CD4-positive, alpha-beta T cell treated with Interleukin-6 for 4 hours (primary cell): Measurements from ENCODE around the gene MIPOL1.
"Not testable (repeated sequence)": the region's sequence is repeated elsewhere in the genome, so short reads cannot be mapped to it uniquely, and the experiment has no call there.

Experiments used
- DNase-seq: peaks from one replicate; pipeline ENCODE4 v3.0.0-alpha.2; 2020; ENCODE audit warnings: mixed read lengths

Gene MIPOL1

GRCh38 chr14:37469650-37470049, 271.9 kb downstream of the MIPOL1 start:
- no peak for DNase-seq

DNA sequence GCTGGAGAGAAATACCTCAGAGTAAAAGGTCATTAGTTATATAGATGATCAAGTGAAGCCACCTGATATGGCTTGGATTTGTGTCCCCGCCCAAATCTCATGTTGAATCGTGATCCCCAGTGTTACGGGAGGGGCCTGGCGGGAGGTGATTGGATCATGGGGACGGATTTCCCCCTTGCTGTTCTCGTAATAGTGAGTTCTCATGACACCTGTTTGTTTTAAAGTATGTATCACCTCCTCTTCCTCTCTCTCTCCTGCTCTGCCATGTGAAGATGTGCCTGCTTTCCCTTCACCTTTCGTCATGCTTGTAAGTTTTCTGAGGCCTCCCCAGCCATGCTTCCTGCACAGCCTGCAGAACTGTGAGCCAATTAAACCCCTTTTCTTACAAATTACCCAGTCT, 272.5 kb downstream of the MIPOL1 start:
- no peak for DNase-seq

GRCh38 chr14:37472906-37473305, 275.2 kb downstream of the MIPOL1 start:
- no peak for DNase-seq

GRCh38 chr14:37474191-37474590, 276.5 kb downstream of the MIPOL1 start:
- no peak for DNase-seq

DNA sequence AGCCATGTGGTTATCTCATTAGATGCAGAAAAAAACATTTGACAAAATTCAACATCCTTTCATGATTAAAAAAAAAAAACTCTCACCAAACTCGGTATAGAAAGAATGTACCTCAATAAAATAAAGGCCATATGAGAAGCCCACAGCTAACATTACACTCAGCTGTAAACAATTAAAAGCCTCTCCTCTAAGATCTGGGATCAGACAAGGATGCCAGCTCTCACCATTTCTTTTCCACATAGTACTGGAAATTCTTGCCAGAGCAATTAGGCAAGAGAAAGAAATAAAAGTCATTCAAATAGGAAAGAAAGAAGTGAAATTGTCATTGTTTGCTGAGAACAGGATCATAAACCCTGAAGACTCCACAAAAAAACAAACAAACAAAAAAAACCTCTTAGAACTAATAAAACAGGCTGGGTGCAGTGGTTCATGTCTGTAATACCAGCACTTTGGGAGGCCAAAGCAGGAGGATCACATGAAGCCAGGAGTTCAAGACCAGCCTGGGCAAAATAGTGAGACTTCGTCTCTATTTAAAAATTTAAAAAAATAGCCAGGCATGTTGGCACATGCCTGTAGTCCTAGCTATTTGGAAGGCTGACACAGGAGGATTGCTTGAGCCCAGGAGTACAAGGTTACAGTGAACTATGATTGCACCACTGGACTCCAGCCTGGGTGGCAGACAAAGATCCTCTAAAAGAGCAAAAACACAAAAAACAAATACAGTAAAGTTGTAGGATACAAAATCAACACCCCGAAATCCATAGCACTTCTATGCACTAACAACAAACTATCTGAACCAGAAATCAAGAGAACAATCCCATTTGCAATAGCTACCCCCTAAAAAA, 282.9 kb downstream of the MIPOL1 start:
- DNase-seq = no peak

- DNase-seq = no peak
Measured at GRCh38 chr14:37482428-37482827, 284.7 kb downstream of the MIPOL1 start.

DNA sequence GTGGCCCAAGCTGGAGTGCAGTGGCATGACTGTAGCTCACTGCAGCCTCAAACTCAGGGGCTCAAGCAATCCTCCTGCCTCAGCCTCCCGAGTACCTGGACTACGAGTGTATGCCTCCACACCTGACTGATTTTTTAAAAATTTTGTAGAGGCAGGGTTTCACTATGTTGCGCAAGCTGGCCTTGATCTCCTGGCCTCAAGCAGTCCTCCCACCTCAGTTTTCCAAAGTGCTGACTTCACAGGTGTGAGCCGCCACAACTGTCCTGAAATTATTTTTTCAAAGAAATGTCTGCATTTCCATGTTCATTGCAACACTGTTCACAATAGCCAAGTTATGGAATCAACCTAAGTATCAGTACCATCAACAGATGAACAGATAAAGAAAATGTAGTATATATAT, 285.9 kb downstream of the MIPOL1 start:
- DNase-seq = no peak

DNA sequence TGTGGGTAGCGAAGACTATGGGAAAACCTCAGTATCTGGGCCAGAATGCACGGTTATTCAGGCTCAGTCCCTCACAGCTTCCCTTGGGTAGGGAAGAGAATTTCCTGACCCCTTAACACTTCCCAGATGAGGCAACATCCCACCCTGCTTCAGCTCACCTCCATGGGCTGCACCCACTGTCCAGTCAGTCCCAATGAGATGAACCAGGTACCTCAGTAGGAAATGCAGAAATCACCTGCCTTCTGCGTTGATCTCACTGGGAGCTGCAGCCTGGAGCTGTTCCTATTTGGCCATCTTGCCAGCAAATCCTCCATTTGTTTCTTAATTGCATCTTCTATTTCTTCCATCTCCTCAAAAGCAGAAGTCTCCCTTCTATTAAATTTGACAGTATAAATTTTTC, 292.9 kb downstream of the MIPOL1 start:
- no peak for DNase-seq

DNA sequence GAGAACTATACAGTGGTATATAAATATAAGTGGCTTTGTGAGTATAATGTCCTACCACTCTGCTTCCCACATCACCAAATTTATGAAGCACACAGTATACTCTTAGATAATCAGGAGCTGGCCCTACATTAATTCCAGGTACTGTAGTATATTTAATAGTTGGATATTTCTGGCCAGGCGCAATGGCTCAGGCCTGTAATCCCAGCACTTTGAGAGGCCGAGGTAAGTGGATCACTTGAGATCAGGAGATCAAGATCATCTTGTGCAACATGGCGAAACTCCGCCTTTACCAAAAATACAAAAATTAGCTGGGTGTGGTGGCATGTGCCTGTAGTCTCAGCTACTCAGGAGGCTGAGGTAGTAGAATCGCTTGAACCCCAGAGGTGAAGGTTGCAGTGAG, 293.3 kb downstream of the MIPOL1 start:
- no peak for DNase-seq

- no peak for DNase-seq
Measured at GRCh38 chr14:37493606-37494005, 295.9 kb downstream of the MIPOL1 start.

DNA sequence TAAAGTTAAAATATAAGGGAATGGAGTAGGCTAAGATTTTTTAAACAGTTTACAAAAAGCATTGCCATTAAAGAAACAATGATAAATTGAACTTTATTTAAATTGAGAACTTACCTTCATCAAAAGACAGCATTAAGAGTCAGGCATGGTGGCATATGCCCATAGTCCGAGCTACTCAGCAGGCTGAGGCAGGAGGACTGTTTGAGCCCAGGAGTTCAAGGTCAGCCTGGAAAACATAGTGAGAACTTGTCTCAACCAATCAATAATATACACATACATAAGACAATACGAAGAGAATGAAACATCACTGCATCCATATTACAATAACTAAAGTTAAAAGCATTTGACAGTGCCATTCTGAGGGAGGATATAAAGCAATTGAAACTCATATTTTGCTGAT, 299.7 kb downstream of the MIPOL1 start:
- DNase-seq = no peak

- DNase-seq = no peak
Measured at GRCh38 chr14:37501877-37502276, 304.1 kb downstream of the MIPOL1 start.

DNA sequence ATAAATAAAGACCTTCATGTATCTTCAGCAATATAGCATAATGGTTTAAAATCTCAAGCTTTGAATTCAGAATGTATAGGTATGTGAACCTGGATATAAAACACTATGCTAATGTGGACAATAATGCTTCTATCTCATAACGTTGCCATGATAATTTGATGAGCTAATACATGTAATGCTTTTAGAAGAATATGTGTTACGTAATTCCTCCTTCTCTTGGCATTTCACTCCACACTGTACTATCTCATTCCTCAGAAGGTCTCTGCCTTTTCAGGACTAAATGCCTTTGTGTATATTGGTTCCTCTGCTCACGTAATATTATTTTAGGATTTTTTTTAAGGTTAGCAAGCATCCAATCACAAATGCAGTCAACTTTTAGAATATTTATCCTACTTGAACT, 310.8 kb downstream of the MIPOL1 start:
- no peak for DNase-seq

- DNase-seq = no peak
Measured at GRCh38 chr14:37512173-37512572, 314.4 kb downstream of the MIPOL1 start.

DNA sequence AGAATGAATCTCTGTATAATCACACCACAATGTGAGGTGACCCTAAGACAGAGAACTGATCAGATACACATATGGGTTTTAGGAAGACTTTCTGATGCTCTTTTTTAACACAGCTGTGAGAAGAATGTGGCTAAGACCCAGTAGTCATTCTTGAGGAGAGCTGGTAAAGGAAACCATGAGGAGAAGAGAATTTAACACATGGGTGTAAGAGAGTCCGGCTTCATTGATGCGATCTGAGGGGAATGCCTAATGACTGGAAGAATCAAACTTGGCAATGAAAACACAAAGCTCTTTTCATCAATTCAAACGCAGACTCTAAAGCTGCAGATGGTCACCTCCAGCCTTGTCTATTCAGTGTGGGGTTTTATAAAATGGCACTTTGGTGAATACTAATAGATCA, 318.0 kb downstream of the MIPOL1 start:
- DNase-seq = no peak

- DNase-seq = no peak
Measured at GRCh38 chr14:37526994-37527393, 329.3 kb downstream of the MIPOL1 start.

DNA sequence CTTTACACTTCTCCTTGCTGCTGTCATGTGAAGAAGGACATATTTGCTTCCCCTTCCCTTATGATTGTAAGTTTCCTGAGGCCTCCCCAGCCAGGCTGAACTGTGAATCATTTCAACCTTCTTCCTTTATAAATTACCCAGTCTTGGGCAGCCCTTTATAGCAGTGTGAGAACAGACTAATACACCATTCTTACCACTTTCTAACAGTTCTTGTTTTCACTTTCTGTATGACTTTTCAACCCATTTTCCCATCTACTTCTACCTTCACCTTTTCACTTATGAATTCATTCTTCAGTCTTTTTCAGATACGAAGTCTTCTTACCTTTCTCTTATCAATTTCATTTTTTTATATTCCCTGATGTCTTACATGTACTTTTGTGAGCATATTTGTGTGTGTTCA, 342.3 kb downstream of the MIPOL1 start:
- no peak for DNase-seq

DNA sequence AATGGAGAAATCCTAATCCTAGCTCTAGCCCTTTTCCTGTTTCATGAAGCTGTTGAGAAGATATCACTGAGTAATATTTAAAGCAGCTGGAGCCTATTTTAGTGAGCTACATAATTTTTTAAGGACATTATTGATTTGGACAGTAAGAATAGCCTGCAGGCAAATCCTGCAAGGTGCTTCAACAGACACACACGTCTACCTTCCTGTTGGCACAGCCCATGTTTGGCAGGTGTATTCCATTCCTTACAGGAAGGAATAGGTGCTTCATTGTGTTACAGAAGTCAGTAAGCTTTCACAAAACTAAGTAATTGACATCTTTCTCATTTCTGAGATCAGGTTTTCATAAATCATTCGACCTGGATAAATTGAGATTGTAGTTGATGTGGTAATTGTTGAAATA, 346.7 kb downstream of the MIPOL1 start:
- DNase-seq = no peak

- DNase-seq = no peak
Measured at GRCh38 chr14:37545174-37545573, 347.4 kb downstream of the MIPOL1 start.

- no peak for DNase-seq
Measured at GRCh38 chr14:37546621-37547447, 349.1 kb downstream of the MIPOL1 start.

- no peak for DNase-seq
Measured at GRCh38 chr14:37550511-37550910, 352.8 kb downstream of the MIPOL1 start.

DNA sequence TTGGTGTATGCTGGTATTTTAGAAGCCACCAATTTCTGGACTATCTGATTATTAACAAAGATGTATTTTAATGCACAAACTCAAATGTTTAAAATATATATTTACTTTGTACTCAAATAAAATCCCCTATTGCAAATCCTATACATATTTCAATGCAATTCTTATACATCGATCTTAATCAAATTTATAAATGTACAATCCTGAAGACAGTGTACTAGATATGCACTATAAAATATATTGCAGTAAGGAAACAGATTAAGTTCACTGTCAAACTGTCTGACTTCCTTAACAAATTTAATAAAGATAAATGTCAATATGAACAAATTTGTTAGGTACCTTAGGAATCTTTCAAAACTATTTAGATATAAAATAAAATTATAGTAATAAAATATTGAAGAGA, 353.4 kb downstream of the MIPOL1 start:
- DNase-seq = no peak

DNA sequence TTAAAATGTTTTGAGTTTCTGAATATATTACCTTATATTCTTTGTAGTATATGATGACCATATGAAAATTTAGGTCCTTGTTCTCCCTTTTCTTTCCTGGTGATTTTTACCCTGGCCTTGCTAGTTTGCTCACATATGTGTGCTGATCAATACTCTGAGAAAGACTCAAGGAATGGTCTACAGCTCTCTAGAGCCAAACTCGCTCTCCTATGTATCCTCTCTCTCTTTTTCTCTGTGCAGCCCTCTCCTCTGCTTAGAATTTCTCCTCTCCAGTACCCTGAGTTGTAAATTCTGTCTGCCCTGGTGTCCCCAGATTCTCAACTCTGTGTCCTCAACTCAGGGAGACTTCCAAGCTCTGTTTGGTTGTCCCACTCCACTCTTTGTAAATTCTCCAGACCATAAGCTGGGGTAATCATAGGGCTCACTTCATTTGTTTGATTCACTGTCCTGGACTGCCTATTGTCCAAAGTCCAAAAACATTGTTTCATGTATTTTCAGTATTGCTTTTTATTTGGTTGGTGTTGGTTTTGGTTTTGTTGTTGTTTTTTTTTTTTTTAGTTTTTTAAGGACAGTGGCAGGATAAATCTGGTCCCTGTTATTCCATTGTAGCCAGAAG, 356.3 kb downstream of the MIPOL1 start:
- DNase-seq = no peak

- not testable (repeated sequence) for DNase-seq
Measured at GRCh38 chr14:37555596-37555995, 357.9 kb downstream of the MIPOL1 start.
